Activated T-helper 1 cell treated with anti-CD3 and anti-CD28 coated beads, Interleukin-12 subunit alpha, Interleukin-12 subunit beta, Interleukin-2, Interleukin-4 antibody, amounts not matched to agents 30 ng/mL and 10 ng/mL and 1 ng/mL, durations not matched to agents 14 hours and 24 hours and 36 hours (primary cell): ENCODE results near the gene ZNF774. TPM values are rescaled to one million over a fixed set of nuclear protein-coding genes. Genes with fewer than 3 reads are reported as not detected.
"Not testable (repeated sequence)": the region's sequence is repeated elsewhere in the genome, so short reads cannot be mapped to it uniquely, and the experiment has no call there.

ENCODE experiments used
- DNase-seq: peaks from one replicate; pipeline ENCODE4 v3.0.0; 2021; ENCODE audit warnings: low spot score
- H3K27ac Mint-ChIP-seq: one replicate; pipeline ENCODE4 v1.8.0; 2021; ENCODE audit warnings: mild to moderate bottlenecking, mixed read lengths
- H3K27me3 Mint-ChIP-seq: one replicate; pipeline ENCODE4 v1.8.0; 2022; ENCODE audit warnings: mild to moderate bottlenecking, moderate library complexity, mixed read lengths; ENCODE audit not compliant: insufficient read depth
- H3K36me3 Mint-ChIP-seq: one replicate; pipeline ENCODE4 v1.8.0; 2021; ENCODE audit warnings: low read depth, mixed read lengths
- H3K4me1 Mint-ChIP-seq: one replicate; pipeline ENCODE4 v1.8.0; 2021; ENCODE audit warnings: low read depth, mixed read lengths
- H3K4me3 Mint-ChIP-seq: one replicate; pipeline ENCODE4 v1.8.0; 2021; ENCODE audit warnings: mild to moderate bottlenecking, moderate library complexity, mixed read lengths
- H3K9me3 Mint-ChIP-seq: one replicate; pipeline ENCODE4 v1.8.0; 2021; ENCODE audit warnings: mixed read lengths
- intact Hi-C: fragments of 100-400 bp; cut with micrococcal nuclease; formaldehyde crosslinking; loops from one replicate; pipeline ENCODE4 v1.15.1; 2024
- total RNA-seq: library from RNA; stranded (reverse); gene quantifications from 2 replicates; pipeline ENCODE4 v1.2.3, GENCODE V29; 2022

The ZNF774 gene
- total RNA-seq, 1 donor from 2014 or later, result 1.6 TPM

DNA sequence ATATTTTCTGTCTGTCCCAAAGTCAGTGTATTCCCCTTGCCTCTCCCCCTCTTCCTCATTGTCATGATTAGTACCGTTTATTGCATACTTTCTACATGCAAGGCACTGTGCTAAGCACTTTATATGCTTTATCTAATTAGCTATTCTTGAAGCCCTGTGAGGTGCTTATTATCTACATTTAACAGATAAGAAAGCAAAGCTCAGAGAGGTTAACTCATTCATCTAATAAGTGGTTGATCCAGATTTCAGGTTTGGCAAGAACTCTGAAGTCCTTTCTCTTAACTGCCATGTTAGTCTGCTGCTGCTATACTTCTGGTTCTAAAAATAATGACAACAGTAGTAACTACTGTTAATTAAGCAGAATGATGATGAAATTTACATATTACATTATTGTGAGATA is 49.4 kb downstream of the ZNF774 start:
- H3K4me1 Mint-ChIP-seq, result peaks cover 59% of the 10 kb centered on the region
- peak overlapping the region; percentile 24 for H3K4me3 Mint-ChIP-seq
- intact Hi-C loops, result loop anchor here (1.0 to 10.0 kb wide), 2 partner anchors 18 to 367 kb away; no protein-coding TSS in a partner anchor
- H3K27me3 Mint-ChIP-seq, result no peaks in the 10 kb centered on the region
- no peak for DNase-seq
- peaks cover 10% of the 10 kb centered on the region for H3K36me3 Mint-ChIP-seq
- H3K27ac Mint-ChIP-seq, result peak overlapping the region; percentile 94
- no peaks in the 10 kb centered on the region for H3K9me3 Mint-ChIP-seq

DNA sequence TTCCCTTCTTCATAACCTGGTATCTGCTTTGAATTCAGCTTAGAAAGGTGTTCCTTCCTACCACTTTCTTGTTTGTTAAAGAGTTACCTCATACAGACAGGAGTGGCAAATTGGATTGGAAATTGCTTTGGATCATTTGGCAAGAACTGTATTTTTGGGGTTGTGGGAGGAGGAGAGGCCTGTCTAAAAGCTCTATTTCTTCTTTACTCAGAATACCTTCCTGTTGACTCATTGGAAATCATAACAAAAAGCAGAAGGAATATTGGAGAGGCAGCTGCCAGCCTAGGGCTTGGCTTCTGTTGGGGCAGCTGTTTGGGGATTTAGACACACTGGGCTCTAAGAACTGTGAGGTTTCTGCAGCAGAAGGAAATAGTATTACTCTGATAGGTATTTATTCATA is 50.1 kb downstream of the ZNF774 start:
- Mint-ChIP-seq H3K9me3 (no peaks in the 10 kb centered on the region), H3K27ac (peak overlapping the region; percentile 94), H3K36me3 (peaks cover 12% of the 10 kb centered on the region), H3K4me3 (no peak overlapping the region), H3K4me1 (peaks cover 67% of the 10 kb centered on the region), H3K27me3 (no peaks in the 10 kb centered on the region)
- DNase-seq, result no peak
- intact Hi-C loops, result loop anchor here (10.0 kb wide), 1 partner anchor 367 kb away; no protein-coding TSS in a partner anchor

DNA sequence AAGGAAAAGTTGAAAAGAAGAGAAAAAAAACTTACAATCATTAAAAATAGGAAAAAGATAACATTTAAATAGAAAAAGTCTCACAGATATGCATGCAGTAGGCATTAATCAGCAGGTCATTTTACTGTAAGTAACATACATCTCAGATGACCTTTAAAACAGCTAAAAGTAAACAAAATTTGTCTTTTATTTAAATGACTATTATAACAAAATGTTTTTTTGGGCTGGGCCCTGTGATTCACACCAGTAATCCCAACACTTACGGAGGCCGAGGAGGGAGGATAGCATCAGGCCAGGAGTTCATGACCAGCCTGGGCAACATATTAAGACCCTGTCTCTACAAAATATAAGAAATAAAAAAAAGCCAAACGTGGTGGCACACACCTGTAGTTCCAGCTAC is 50.7 kb downstream of the ZNF774 start:
- Mint-ChIP-seq H3K9me3 (no peaks in the 10 kb centered on the region), H3K4me3 (no peak overlapping the region), H3K27ac (no peak overlapping the region), H3K36me3 (peaks cover 12% of the 10 kb centered on the region), H3K4me1 (peaks cover 72% of the 10 kb centered on the region), H3K27me3 (no peaks in the 10 kb centered on the region)
- no peak for DNase-seq
- intact Hi-C loops, result loop anchor here (10.0 kb wide), 1 partner anchor 368 kb away; no protein-coding TSS in a partner anchor

DNA sequence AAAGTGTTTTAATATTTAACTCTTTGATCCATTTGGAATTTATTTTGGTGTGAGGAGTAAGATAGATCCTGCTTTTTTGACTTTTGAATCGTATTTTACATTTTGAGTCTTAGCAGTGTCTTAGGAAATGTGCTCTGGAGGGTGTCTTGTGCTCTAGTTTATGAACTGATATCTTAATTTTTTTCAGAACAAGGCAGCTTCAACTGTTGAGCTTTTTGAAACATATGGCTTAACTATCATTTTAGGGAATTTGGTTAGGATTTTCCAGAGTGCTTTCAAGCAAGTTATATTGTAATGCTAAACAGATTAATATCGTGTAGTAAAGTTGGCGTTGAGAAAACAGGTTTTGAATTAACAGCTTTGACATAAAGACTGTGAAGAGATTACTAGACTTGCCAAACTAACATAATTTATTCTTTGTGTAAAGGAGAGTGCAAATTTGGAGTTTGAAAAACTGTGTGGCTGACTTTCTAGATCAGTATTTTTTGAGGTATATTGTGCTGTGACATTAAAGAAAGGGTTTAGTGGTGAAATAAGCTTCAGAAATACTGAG is 53.0 kb downstream of the ZNF774 start:
- no peak overlapping the region for H3K4me3 Mint-ChIP-seq
- no peaks in the 10 kb centered on the region for H3K27me3 Mint-ChIP-seq
- H3K9me3 Mint-ChIP-seq, result peaks cover 4% of the 10 kb centered on the region
- H3K36me3 Mint-ChIP-seq, result peaks cover 19% of the 10 kb centered on the region
- no peak for DNase-seq
- intact Hi-C loops, result loop anchor here (10.0 kb wide), 1 partner anchor 370 kb away; no protein-coding TSS in a partner anchor
- peaks cover 79% of the 10 kb centered on the region for H3K4me1 Mint-ChIP-seq
- no peak overlapping the region for H3K27ac Mint-ChIP-seq

DNA sequence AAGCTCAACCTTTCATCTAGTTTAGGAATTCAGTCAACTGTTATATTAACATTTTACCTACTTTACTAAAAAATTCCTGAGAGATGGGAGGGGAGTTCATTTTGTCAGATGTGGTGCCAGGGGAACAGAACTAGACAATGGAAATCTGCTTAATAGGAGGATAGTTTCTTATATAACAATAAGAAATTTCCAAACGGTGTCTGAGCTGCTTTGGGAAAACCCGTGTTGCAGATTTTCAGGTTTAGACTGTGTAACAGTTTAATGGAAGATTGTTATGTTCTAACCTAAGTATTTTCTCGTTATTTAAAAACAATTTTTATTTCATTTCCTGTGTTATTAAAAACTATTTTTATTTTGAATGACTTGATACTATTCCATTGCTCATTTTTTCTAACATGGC is 55.3 kb downstream of the ZNF774 start:
- DNase-seq, result no peak
- Mint-ChIP-seq H3K4me3 (no peak overlapping the region), H3K27ac (peak overlapping the region; percentile 83), H3K4me1 (peaks cover 73% of the 10 kb centered on the region), H3K27me3 (no peaks in the 10 kb centered on the region), H3K9me3 (peaks cover 4% of the 10 kb centered on the region), H3K36me3 (peaks cover 23% of the 10 kb centered on the region)
- intact Hi-C loops, result loop anchor here (2.0 to 10.0 kb wide), 2 partner anchors 19 to 373 kb away; partner anchors contain the start of gene IQGAP1

DNA sequence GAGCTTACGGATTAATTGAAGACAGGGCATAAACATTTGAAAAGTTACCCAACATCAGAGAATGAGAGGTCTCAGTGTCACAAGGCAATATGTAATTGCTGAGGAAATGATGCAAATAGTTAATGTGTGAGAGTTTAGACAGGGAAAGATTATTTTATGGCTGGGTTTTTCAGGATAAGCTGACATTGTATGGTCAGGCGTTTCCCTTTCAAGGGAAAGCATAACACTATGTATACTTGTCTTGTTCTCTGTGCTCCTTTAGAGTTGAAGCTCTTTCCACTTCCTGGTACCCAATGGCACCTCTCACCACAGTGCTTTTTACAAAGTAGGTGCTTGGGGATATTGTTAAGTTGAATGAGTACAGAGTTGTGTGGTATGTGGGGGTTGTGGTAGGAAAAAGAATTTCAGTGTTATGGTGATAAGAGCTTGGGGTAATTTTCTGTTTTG is 55.8 kb downstream of the ZNF774 start:
- Mint-ChIP-seq H3K27ac (peak overlapping the region; percentile 83), H3K27me3 (no peaks in the 10 kb centered on the region), H3K4me1 (peaks cover 74% of the 10 kb centered on the region), H3K9me3 (peaks cover 4% of the 10 kb centered on the region), H3K4me3 (peak overlapping the region; percentile 16), H3K36me3 (peaks cover 20% of the 10 kb centered on the region)
- intact Hi-C loops, result loop anchor here (1.0 to 10.0 kb wide), 5 partner anchors 8 to 373 kb away; partner anchors contain the start of gene IQGAP1
- DNase-seq, result peak; percentile 37

DNA sequence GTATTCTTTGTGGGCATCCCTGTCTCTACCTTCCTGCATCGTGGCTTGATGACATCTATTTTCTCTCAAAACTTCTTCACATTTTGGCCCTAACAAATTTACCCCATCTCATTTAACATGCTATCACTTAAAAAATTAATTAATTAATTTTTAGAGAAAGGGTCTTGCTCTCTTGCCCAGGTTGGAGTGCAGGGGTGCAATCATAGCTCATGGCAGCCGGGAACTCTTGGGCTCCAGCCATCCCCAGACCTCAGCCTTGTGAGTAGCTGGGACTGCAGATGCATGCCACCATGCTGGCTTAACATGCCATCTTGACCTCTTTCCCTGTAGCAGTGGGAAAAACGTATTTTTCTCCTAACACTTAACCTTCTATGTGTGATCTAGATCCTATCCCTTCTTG is 56.6 kb downstream of the ZNF774 start:
- intact Hi-C loops, result loop anchor here (1.0 to 10.0 kb wide), 4 partner anchors 8 to 374 kb away; no protein-coding TSS in a partner anchor
- H3K27ac Mint-ChIP-seq, result peak overlapping the region; percentile 83
- peaks cover 4% of the 10 kb centered on the region for H3K9me3 Mint-ChIP-seq
- H3K4me1 Mint-ChIP-seq, result peaks cover 82% of the 10 kb centered on the region
- DNase-seq, result no peak
- H3K36me3 Mint-ChIP-seq, result peaks cover 20% of the 10 kb centered on the region
- no peak overlapping the region for H3K4me3 Mint-ChIP-seq
- H3K27me3 Mint-ChIP-seq, result no peaks in the 10 kb centered on the region

DNA sequence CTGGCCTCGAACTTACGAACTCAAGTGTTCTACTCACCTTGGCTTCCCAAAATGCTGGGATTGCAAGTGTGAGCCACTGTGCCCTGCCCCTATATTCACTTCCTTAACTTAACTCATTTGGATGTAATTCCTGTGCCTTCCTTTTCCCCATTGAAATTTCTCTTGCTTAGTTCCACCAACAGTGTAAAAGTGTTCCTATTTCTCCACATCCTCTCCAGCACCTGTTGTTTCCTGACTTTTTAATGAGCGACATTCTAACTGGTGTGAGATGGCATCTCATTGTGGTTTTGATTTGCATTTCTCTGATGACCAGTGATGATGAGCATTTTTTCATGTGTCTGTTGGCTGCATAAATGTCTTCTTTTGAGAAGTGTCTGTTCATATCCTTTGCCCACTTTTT is 57.5 kb downstream of the ZNF774 start:
- Mint-ChIP-seq H3K4me1 (peaks cover 84% of the 10 kb centered on the region), H3K27ac (peak overlapping the region; percentile 65), H3K36me3 (peaks cover 23% of the 10 kb centered on the region)
- intact Hi-C loops, result loop anchor here (2.0 to 10.0 kb wide), 2 partner anchors 313 to 375 kb away; no protein-coding TSS in a partner anchor
- DNase-seq, H3K27me3 Mint-ChIP-seq, H3K9me3 Mint-ChIP-seq, H3K4me3 Mint-ChIP-seq: not testable (repeated sequence)

DNA sequence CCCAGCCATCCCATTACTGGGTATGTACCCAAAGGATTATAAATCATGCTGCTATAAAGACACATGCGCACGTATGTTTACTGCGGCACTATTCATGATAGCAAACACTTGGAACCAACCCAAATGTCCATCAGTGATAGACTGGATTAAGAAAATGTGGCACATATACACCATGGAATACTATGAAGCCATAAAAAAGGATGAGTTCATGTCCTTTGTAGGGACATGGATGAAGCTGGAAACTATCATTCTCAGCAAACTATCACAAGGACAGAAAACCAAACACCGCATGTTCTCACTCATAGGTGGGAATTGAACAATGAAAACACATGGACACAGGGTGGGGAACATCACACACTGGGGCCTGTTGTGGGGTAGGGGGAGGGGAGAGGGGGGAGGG is 58.2 kb downstream of the ZNF774 start:
- H3K4me1 Mint-ChIP-seq, result peaks cover 84% of the 10 kb centered on the region
- H3K4me3 Mint-ChIP-seq, H3K27ac Mint-ChIP-seq, H3K27me3 Mint-ChIP-seq, H3K9me3 Mint-ChIP-seq, DNase-seq: not testable (repeated sequence)
- peaks cover 24% of the 10 kb centered on the region for H3K36me3 Mint-ChIP-seq
- intact Hi-C loops, result loop anchor here (5.0 kb wide), 1 partner anchor 277 kb away; no protein-coding TSS in a partner anchor

DNA sequence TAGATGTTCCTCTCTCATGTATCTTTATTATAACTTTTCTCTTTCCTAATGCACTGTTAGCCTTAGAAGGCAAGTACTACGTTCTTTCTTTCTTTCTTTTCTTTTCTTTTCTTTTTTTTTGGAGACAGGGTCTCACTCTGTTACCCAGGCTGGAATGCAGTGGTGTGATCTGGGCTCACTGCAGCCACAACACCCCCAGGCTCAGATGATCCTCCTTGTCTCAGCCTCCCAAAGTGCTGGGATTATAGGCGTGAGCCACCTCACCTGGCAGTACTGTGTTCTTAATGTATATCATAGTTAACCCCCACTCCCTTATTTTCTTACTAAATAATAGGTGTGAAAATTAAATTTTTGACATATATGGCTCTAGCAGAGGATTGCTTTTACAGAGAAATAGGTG is 59.1 kb downstream of the ZNF774 start:
- DNase-seq, result no peak
- H3K4me1 Mint-ChIP-seq, result peaks cover 84% of the 10 kb centered on the region
- H3K36me3 Mint-ChIP-seq, result peaks cover 28% of the 10 kb centered on the region
- H3K9me3 Mint-ChIP-seq, result peaks cover 4% of the 10 kb centered on the region
- intact Hi-C loops, result loop anchor here (5.0 kb wide), 1 partner anchor 276 kb away; no protein-coding TSS in a partner anchor
- H3K27ac Mint-ChIP-seq, result peak overlapping the region; percentile 20
- H3K27me3 Mint-ChIP-seq, result no peaks in the 10 kb centered on the region
- H3K4me3 Mint-ChIP-seq, result no peak overlapping the region

Other genes starting within 250 kb of the ZNF774 start
- gene IDH2, start 249.8 kb upstream of the ZNF774 start, total RNA-seq, result 94.1 and 96.3 TPM in 2 replicates
- 17.5 and 18.8 TPM in 2 replicates for gene SEMA4B, start 151.0 kb upstream of the ZNF774 start, total RNA-seq
- 144 and 145 TPM in 2 replicates for gene CIB1, start 118.3 kb upstream of the ZNF774 start, total RNA-seq
- 12.7 and 15.5 TPM in 2 replicates for gene GDPGP1, start 118.1 kb upstream of the ZNF774 start, total RNA-seq
- 0.29 and 0.65 TPM in 2 replicates for gene TTLL13, start 102.7 kb upstream of the ZNF774 start, total RNA-seq
- 39.0 and 39.9 TPM in 2 replicates for gene NGRN, start 86.6 kb upstream of the ZNF774 start, total RNA-seq
- gene IQGAP1, start 36.0 kb downstream of the ZNF774 start, total RNA-seq, result 144 and 149 TPM in 2 replicates
- 54.0 and 61.2 TPM in 2 replicates for gene CRTC3, start 177.6 kb downstream of the ZNF774 start, total RNA-seq